ENCODE results near the gene ORM1. TPM values are rescaled to one million over a fixed set of nuclear protein-coding genes. Genes with fewer than 3 reads are reported as not detected.

Gene ORM1
- total RNA-seq, 2 donors from 2014 or later: 43.8 TPM; not detected in 1

DNA sequence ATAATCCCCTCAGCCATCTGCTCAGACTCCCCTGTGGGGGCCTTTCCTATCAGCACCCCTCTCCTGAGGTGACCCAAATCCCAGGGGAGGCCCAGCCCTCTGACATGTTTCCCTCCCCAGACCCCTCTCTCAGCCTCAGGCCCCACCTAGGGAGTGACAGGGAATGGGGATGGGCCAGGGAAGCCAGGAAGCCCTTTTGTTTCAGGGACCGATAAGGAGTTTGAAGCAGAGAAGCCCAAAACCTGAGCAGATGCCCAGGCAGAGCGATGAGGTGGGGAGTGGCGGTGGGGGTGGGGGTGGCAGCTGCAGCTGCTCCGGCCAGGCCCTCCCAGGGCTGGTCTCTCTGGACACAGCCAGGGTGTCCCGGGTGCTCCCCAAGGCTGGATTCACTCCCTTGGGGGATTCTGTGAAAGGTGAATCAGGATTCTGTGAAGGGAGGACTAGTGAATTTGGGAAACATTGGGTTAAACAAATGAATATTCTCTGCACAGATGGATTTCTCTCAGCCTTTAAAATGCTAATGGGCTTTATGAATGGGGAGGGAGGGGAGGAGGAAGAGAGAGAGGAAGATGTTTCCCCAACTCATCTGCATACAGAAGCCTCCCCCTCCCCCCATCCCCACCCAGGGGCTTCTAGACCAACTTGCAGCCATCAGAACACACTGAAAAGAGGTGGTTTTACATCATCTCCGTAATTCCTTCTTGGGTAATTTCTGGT lies 47.5 kb downstream of the ORM1 start:
- Histone ChIP-seq H3K4me3 (no peak overlapping the region), H3K27me3 (no peaks in the 10 kb centered on the region), H3K27ac (no peak overlapping the region), H3K36me3 (replicated peaks in 1 of 2; ENCODE audit: insufficient read depth in 1 of 2, low read depth in 2 of 2) (peaks cover 0 to 4% of the 10 kb centered on the region in 2 donors), H3K9me3 (no peaks in the 10 kb centered on the region), H3K4me1 (no peaks in the 10 kb centered on the region)
- ATAC-seq: no peak
- 71 to 81% methylated on average over 6 of the region's 6 CpGs for WGBS, 2 donors
- no peak for TF ChIP-seq POLR2A (IDR thresholded peaks at IDR 0.05)
- TF ChIP-seq, protein P1, sequence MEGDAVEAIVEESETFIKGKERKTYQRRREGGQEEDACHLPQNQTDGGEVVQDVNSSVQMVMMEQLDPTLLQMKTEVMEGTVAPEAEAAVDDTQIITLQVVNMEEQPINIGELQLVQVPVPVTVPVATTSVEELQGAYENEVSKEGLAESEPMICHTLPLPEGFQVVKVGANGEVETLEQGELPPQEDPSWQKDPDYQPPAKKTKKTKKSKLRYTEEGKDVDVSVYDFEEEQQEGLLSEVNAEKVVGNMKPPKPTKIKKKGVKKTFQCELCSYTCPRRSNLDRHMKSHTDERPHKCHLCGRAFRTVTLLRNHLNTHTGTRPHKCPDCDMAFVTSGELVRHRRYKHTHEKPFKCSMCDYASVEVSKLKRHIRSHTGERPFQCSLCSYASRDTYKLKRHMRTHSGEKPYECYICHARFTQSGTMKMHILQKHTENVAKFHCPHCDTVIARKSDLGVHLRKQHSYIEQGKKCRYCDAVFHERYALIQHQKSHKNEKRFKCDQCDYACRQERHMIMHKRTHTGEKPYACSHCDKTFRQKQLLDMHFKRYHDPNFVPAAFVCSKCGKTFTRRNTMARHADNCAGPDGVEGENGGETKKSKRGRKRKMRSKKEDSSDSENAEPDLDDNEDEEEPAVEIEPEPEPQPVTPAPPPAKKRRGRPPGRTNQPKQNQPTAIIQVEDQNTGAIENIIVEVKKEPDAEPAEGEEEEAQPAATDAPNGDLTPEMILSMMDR (IDR thresholded peaks at IDR 0.05): no peak
- DNase-seq: no peak
- intact Hi-C loops (cut with DNase I): no loop called here

DNA sequence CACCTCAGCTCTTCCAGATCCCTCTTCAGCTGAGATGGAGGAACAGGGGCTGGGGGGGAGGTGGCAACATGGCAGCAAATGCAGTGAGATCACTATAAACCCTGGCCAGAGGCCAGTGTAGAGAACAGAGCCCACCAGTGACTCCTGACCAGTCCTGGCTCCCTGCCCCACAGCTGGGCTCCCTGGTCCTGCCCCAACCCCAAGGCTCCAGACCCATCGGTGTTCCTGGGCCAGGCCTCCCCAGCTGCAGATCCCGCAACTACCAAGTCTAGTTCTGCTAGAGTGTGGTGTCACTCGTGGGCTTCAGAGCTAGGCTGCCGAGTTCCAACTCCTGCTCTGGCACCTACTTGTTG lies 48.0 kb downstream of the ORM1 start:
- WGBS, 2 donors: 67 to 74% methylated on average over 3 to 4 of the region's 4 CpGs
- intact Hi-C loops (cut with DNase I): no loop called here
- TF ChIP-seq, protein P1 (IDR thresholded peaks at IDR 0.05): no peak
- Histone ChIP-seq H3K27ac (no peak overlapping the region), H3K36me3 (replicated peaks in 1 of 2; ENCODE audit: insufficient read depth in 1 of 2, low read depth in 2 of 2) (peaks cover 0 to 4% of the 10 kb centered on the region in 2 donors), H3K9me3 (no peaks in the 10 kb centered on the region), H3K4me3 (no peak overlapping the region), H3K27me3 (no peaks in the 10 kb centered on the region), H3K4me1 (no peaks in the 10 kb centered on the region)
- DNase-seq (no peak), ATAC-seq (no peak)

DNA sequence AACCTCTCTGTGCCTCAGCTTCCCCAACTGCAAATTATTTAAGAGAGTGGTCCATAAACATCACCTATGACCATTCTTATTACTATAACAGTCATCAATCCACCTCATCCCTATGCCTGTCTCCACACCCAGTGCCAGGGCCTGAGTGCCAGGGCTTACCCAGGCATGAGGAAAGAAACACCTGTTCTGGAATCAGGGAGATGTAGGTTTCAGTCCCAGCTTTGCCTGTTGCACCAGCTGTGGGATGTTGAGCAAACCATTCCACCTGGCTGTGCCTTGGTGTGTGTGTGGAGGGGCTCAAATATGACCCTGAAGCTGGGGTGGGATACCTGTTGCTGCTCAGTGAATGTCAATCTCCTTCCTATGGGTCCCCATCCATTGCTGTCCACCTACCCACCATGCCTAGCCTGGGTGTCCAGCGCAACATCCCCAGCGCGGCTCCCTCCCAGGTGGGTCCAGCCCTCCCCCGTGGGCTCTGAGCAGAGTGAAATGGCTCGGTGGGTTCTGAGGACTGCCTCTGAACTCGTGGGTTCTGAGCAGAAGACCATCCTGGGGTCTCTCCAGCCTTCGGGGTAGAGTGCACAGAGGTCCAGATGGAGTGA lies 48.5 kb downstream of the ORM1 start:
- ATAC-seq (no peak), DNase-seq (no peak)
- TF ChIP-seq, protein P1 (IDR thresholded peaks at IDR 0.05): no peak
- TF ChIP-seq POLR2A (IDR thresholded peaks at IDR 0.05): no peak
- intact Hi-C loops (cut with DNase I): no loop called here
- no peaks in the 10 kb centered on the region for H3K4me1 ChIP-seq
- 56 to 80% methylated on average over 6 to 7 of the region's 7 CpGs for WGBS, 2 donors
- no peaks in the 10 kb centered on the region for H3K9me3 ChIP-seq
- H3K27ac ChIP-seq: no peak overlapping the region
- H3K36me3 ChIP-seq (replicated peaks in 1 of 2; ENCODE audit: insufficient read depth in 1 of 2, low read depth in 2 of 2): peaks cover 0 to 4% of the 10 kb centered on the region in 2 donors
- H3K27me3 ChIP-seq: no peaks in the 10 kb centered on the region
- no peak overlapping the region for H3K4me3 ChIP-seq

DNA sequence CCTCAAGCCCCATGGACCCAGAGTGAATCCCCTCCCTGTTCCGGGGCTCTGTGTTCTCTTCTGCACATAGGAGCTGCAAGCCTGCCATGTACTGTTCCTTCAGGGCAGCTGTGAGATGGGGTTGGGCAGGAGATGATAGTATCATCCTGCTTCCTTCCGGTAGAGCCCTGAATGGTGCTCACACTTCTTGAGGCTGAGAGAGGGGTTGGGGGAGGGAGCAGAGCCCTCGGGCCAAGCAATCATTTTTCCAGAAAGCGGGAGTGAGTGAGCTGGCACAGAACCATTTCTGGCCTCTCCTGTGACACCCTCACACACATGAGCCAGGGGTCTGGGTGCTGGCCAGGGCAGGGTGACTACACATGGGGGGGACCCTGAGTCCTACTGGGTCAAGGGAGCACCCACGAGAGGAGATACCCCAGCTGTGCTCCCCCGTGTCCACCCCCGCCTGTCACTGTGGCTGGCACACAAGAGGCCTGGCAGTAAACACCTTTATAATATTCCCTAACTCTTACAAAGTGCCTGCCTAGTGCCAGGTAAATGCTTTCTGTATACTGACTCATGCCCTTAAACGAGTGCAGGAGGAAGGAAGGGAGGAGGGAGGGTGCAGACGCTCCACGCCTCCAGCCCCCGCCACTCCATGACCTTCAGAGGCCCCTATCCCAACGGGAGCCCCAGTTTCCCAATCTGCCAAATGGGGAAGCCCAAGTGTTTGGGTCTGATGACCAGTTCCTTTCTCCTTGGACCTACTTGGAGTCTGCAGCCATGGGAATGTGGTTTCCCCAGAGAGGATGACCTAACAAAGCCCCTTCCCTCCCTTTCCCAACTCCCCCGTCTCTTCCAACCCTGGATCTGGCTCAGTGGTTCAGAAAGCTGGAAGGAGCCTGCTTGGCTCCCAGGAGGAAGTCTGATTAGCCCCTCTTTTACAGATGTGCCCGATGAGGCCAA lies 49.3 kb downstream of the ORM1 start:
- H3K27ac ChIP-seq: peak overlapping the region in 1 of 4 donors; percentile 67
- no peak for TF ChIP-seq POLR2A (IDR thresholded peaks at IDR 0.05)
- TF ChIP-seq, protein P1 (IDR thresholded peaks at IDR 0.05): no peak
- ATAC-seq (peak; percentile 28), DNase-seq (peak in 1 of 4 donors; percentile 52)
- H3K36me3 ChIP-seq (replicated peaks in 1 of 2; ENCODE audit: insufficient read depth in 1 of 2, low read depth in 2 of 2): peaks cover 0 to 6% of the 10 kb centered on the region in 2 donors
- no peaks in the 10 kb centered on the region for H3K4me1 ChIP-seq
- no peaks in the 10 kb centered on the region for H3K9me3 ChIP-seq
- 58 to 64% methylated on average over 9 to 14 of the region's 14 CpGs for WGBS, 2 donors
- no peak overlapping the region for H3K4me3 ChIP-seq
- H3K27me3 ChIP-seq: no peaks in the 10 kb centered on the region
- intact Hi-C loops (cut with DNase I): no loop called here
